NCI-H1417 treated with DMSO at 0.1 percent for 48 hours (cell line): ENCODE results near the gene UFC1.

ENCODE experiments used
- DNase-seq: peaks from one replicate; lab custom pipeline; 2025; lab: John Stamatoyannopoulos, UW

The UFC1 gene

GRCh38 chr1:161171191-161171590 lies 17.4 kb downstream of the UFC1 start:
- no peak for DNase-seq

DNA sequence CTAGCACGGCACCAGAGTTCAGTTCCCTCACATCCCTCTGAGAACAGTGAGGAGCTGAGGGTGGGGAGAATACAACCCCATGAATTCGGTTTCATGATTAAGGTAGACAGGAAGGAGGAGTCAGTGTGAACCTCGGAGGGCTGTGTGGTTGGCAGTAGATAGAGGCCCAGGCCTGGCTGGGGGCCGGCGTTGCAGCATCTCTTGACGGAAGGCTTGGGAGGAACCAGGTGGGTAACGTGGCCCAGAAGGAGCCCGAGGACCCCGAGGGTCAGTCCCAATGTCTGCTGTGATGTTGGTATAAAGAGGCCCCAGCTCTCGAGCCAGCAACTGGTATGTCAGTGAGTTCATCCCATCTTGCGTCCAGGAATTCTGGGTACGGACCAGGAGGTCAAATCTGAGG lies 17.9 kb downstream of the UFC1 start:
- DNase-seq = no peak

GRCh38 chr1:161172349-161172748 lies 18.6 kb downstream of the UFC1 start:
- no peak for DNase-seq

- DNase-seq = no peak
These were observed 19.1 kb downstream of the UFC1 start for GRCh38 chr1:161172776-161173376.

DNA sequence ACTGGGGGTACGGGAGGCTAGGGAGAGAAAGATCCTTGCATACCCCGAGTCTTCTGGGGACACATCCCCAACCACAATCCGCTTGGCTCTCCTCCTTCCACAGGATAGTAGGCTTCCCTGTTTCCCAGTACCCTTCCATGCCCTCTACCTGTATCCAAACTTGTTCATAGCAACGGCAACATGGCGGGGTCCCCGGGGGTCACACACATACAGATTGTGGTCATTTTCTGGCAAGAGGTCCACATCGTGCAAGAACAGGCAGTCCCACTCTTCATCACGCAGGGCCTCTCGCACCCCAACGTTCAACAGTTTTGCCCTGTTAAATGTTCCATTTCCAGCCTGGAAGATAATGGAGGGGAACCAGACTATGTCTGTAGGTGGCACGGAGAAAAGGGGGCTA lies 19.9 kb downstream of the UFC1 start:
- DNase-seq = no peak

DNA sequence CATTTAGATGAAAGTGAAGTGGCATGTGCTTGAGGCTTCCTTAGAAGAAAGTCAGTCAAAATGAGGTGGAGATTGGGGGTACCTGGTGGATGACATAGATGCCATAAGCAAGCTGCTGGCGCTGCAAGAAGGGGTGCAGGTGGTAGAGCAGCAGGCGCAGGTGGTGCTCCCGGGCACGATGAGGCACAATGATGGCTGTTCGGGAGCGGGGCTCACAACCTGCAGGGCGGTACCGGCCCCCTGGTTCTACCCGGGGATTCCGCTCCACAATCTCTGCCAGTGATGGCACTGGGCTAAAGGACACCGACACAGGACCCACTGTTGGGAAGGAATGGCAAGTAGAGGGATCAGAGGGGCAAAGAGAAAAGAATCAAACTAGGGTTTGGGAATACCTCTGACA lies 21.1 kb downstream of the UFC1 start:
- no peak for DNase-seq

GRCh38 chr1:161175771-161176453 lies 22.1 kb downstream of the UFC1 start:
- no peak for DNase-seq

DNA sequence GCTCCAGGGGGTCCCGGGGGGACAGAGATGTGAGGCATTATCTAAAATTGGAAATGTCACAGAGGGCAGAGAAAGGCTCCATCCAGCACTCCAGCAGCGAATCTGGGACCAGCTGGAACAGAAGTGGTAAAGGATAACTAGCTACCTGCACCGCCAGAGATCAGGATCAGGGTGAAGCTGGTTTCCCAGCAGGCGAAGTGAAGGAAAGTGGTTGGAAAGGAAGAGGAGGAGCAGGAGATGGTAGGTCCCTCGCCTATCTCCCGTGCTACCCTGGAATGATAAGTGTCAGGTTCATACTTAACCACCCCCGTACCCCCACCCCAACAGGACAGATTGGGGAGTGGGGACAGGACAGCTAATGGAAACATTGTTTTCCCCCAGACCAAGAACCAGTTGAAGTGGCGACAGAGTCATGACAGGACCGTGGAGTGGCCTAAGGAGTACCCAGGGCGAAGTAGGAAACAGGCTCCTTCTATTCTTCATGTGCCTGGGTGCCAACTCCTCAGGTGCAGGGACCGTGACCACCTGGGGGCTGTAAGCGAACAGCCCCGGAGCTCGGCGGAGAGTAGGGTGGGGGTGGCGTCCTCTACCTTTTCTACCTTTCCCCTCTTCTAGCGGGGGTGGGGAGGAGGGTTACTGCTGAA lies 22.8 kb downstream of the UFC1 start:
- DNase-seq = no peak

DNA sequence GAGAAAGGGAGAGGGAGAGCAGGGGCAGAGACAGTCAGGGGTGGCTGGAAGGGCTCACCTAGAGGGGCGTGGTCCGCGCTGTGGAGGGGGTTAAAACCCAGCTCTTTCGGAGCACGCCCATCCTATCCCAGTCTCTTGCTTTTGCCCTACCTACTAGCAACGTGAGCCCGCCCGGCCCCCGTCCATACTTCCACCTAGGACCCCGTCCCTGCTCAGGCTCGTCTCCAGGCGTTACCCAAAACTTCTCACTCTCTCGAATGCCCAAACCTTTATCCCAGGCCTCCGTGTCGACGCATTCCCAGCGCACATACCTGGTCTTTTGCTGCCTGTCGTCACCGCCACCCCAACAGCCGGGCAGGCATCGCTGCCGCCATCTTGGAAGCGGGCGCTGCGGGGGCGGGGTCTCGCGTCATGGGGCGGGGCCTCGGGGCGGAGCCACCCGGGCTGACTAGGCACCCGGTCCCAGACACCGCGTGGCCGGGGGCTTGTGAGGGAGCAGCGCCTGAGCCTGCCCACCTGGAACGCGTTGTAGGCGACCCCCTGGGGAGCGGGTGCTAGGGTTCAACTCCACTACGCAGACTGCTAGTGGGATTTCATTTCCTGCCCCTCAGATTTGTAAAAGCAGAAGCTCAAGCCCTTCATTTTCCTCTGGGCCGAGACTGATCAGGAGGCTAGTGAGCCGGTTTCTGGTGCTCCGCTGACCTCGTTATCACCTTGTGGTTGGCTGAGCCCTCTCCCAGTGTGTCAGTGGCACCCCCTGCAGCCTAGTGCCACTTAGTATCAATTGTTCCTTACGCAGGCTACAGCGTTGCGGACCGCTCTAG lies 23.5 kb downstream of the UFC1 start, which contains the start of gene B4GALT3:
Gene B4GALT3, minus strand, starts transcription at position 396 of the 824 bp plus-strand sequence. CDS start 1,447 bp downstream, outside the sequence.
- peak; percentile 76 for DNase-seq

- peak; percentile 76 for DNase-seq
These were observed 24.1 kb downstream of the UFC1 start for GRCh38 chr1:161177936-161178244.

DNA sequence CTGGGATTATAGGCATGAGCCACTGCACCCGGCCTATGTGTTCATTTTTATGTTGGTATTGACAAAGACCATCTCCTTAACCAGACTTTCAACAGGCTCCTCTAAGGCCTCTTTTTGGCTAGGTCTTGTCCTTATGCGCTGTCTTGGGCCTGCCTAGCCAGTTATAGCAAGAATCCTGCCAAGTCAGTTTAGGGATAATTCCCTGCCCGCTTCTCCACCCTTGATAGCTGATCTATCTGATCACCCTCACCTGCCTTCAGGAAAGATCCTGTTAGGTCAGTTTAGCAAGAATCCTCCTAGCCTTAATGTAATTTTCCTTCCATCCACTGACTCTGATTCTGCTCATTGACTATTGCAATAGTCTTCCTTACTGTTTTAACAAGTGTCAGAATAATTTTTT lies 25.9 kb downstream of the UFC1 start:
- no peak for DNase-seq

DNA sequence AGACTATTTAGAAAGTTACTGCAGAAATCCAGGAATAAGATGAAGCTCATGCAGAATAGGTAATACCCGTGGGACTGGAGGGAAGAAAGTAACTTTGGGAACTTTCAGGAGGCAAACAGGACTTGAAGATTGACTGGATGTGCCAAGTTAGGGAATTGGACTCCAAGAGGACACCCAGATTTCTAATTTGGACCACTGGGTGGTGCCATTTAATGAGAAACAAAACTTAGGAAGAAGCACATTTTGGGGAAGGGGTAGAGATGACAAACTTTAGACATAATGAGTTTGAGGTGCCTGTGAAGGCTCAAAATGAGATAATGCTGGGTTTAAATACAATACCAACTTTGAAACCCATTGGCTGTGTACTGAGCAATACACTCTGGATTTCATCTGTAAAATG lies 26.9 kb downstream of the UFC1 start:
- DNase-seq = no peak

GRCh38 chr1:161182214-161182613 lies 28.4 kb downstream of the UFC1 start:
- no peak for DNase-seq

DNA sequence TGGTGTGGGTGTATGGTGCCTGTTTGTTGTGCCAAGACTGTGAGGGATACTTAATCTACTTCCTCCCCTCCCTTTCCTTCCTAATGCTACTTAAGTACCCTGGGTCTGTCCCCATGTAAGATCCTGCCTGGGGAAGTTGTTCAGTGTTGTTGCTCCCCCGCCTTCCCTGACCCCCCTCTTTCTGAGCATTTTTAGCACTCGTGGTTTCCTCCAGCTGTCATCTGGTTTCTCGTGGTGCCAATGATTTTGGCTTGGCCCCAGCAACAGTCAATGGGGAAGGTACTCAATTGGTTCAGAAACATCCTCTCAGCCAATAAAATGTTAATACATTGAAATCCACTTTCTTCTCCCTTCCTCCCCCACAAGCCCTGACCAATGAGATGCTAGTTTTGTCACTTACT lies 31.5 kb downstream of the UFC1 start:
- DNase-seq = no peak

- no peak for DNase-seq
These were observed 32.0 kb downstream of the UFC1 start for GRCh38 chr1:161185732-161186311.

DNA sequence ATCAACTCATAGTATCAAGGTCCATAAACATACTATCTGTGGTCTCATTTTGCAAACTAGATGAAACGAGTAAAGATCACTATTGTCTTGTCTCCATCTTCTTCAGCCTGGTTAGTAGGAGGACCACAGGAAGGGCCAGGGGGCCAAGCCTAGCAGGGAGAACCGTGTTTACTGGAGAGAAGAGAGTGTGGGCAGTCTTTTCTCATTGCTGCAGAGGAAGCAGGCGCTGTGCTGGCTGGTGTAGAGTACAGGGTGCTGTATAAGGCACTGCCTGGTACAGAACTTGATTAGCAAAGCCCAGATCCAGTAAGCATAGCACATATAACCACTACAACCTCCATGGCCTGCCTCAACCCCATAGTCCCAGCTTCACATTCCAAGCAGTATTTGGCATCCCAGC lies 33.5 kb downstream of the UFC1 start:
- no peak for DNase-seq

DNA sequence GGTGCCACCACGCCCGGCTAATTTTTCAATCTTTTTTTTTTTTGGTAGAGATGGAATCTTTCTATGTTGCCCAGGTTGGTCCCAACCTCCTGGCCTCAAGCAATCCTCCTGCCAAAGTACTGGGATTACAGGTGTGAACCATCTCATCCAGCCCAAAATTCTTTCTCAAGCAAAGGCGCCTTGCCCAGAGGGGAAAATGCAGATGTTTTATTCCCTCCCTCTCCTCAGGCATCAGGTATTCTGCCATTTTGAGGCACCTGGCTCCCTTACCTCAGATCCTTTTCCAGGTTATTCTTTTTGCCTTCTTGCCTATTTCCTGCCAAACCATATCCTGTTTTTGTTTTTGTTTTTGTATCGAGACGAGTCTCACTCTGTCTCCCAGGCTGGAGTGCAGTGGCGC lies 34.6 kb downstream of the UFC1 start:
- no peak for DNase-seq

DNA sequence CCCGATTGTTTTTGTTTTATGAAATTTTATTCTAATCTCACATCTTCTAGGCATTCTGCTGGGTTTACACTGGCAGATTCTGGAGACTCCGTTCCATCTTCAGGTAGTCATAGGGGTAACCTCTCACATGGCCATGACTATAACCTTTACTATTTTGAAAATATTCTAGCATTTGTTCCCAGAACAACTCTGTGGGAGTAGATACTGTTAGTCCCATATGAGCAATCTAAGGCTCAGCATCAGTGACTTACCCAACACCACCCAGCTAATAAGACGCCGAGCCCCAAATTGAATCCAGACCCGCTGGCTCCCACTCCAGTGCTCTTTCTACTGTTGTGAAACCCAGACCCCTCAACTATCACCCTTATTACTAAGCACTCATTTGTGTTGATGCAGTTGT lies 35.3 kb downstream of the UFC1 start:
- no peak for DNase-seq

- no peak for DNase-seq
These were observed 37.3 kb downstream of the UFC1 start for GRCh38 chr1:161190962-161191521.

GRCh38 chr1:161191971-161192370 lies 38.2 kb downstream of the UFC1 start:
- no peak for DNase-seq

DNA sequence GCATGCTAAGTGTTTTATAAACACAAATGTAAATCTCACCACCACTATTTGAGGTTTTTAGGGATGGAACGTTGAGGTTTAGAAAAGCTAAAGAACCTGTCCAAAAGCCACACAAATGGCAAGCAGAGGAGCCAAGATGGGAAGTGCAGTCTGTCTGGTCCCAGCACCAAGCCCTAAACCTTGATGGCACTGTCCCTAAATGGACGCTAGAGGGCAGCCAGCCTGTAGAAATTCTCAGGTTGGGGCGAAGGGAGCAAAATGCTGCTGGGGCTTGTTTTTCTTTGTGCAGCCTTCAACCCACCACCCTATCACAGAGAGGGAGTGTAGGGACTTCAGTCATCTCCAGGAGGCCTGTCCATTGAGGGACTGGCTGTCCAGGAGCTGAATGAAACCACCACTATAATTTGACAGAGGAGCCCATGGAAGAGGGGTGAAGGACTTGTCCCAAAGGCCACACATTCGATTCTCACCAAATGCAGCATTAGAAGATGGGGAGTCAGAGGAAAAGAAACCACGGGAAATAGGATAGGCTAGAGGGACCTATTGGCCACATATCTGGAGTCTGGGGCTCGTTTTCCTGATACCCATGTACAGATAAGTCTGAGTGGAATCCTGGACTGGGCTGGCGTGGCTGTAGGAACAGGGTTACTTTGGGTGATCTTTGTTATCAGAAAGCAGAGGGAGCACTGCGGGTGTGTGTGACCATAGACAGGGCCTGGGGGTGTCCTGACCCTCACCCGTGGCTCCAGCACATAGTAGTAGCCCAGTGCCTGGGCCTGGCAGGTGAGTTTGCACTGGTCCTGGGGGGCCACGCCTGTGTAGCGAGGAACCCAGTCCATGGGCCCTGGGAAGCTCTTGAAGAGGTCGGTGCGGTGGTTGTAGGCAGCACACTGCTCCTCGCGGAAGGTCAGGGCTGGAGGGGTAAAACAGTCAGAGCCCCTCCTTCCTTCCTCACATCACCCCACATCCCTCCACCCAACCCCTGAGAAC lies 39.0 kb downstream of the UFC1 start:
- DNase-seq = peak; percentile 12
